Measurements from ENCODE around the gene POLR3B. TPM values are rescaled to one million over a fixed set of nuclear protein-coding genes. Genes with fewer than 3 reads are reported as not detected.

The POLR3B gene
- total RNA-seq, 1 donor from 2014 or later = 14.2 TPM

- Mint-ChIP-seq H3K27me3 (ENCODE audit: low read depth) (no peaks in the 10 kb centered on the region), H3K4me3 (no peak overlapping the region), H3K27ac (no peak overlapping the region), H3K36me3 (peaks cover 33% of the 10 kb centered on the region), H3K9me3 (no peaks in the 10 kb centered on the region), H3K4me1 (no peaks in the 10 kb centered on the region)
- DNase-seq (ENCODE audit: low spot score in 2 of 2, unreplicated experiment in 2 of 2) = no peak
- no peak for TF ChIP-seq CTCF (IDR thresholded peaks at IDR 0.05; ENCODE audit: unreplicated experiment)
These were observed 140.5 kb downstream of the POLR3B start for GRCh38 chr12:106498056-106498455.

DNA sequence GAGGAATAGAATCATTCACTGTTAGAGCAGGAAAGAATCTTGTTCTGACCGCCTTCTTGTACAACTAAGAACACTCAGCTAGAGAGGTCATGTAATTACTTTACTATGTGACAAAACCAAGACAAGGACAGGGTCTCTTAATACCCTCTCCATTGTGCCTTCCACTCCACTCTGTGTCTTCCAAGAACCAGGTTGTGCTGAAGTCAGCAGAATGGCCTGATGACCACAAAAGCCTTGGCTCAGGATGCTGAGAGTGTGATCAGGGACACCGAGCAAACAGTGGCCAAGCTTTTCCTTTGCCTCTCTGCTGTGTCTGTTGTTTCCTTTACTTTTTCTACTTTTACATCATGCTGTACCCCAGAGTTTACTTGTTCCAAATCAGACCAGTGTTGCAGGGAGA, 142.1 kb downstream of the POLR3B start:
- no peaks in the 10 kb centered on the region for H3K27me3 Mint-ChIP-seq (ENCODE audit: low read depth)
- H3K9me3 Mint-ChIP-seq = no peaks in the 10 kb centered on the region
- no peaks in the 10 kb centered on the region for H3K4me1 Mint-ChIP-seq
- H3K27ac Mint-ChIP-seq = no peak overlapping the region
- no peak for TF ChIP-seq CTCF (IDR thresholded peaks at IDR 0.05; ENCODE audit: unreplicated experiment)
- no peak overlapping the region for H3K4me3 Mint-ChIP-seq
- peaks cover 33% of the 10 kb centered on the region for H3K36me3 Mint-ChIP-seq
- DNase-seq (ENCODE audit: low spot score in 2 of 2, unreplicated experiment in 2 of 2) = no peak

DNA sequence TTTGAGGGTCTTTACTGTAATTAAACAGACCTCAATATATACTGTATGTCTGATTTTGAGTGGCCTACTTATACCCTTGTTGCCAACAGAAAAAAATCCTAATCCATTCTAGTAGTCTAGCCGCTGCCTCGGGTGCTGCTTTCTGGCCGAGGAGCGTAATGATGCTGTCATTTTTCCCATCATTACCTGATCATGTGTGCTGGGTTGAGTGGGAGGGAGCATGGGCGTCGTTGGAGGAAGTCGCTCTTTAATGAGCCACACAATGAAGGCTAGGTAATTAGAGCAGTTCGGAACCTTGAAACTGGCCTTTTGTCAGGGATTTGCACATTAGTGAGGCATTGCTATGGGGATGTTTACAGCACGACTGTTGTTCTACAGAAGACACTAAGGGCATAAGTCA, 149.1 kb downstream of the POLR3B start:
- Mint-ChIP-seq H3K4me3 (no peak overlapping the region), H3K36me3 (peaks cover 15% of the 10 kb centered on the region), H3K9me3 (no peaks in the 10 kb centered on the region), H3K27ac (no peak overlapping the region), H3K4me1 (no peaks in the 10 kb centered on the region), H3K27me3 (ENCODE audit: low read depth) (no peaks in the 10 kb centered on the region)
- DNase-seq (ENCODE audit: low spot score in 2 of 2, unreplicated experiment in 2 of 2) = no peak
- TF ChIP-seq CTCF (IDR thresholded peaks at IDR 0.05; ENCODE audit: unreplicated experiment) = no peak

GRCh38 chr12:106508966-106509365, 151.4 kb downstream of the POLR3B start:
- DNase-seq (ENCODE audit: low spot score in 2 of 2, unreplicated experiment in 2 of 2) = no peak
- Mint-ChIP-seq H3K36me3 (peaks cover 11% of the 10 kb centered on the region), H3K27me3 (ENCODE audit: low read depth) (no peaks in the 10 kb centered on the region), H3K4me1 (no peaks in the 10 kb centered on the region), H3K27ac (no peak overlapping the region), H3K9me3 (no peaks in the 10 kb centered on the region), H3K4me3 (no peak overlapping the region)
- no peak for TF ChIP-seq CTCF (IDR thresholded peaks at IDR 0.05; ENCODE audit: unreplicated experiment)

- no peak for TF ChIP-seq CTCF (IDR thresholded peaks at IDR 0.05; ENCODE audit: unreplicated experiment)
- peaks cover 9% of the 10 kb centered on the region for H3K36me3 Mint-ChIP-seq
- H3K27ac Mint-ChIP-seq = no peak overlapping the region
- no peak overlapping the region for H3K4me3 Mint-ChIP-seq
- DNase-seq (ENCODE audit: low spot score in 2 of 2, unreplicated experiment in 2 of 2) = no peak
- H3K4me1 Mint-ChIP-seq = no peaks in the 10 kb centered on the region
- H3K27me3 Mint-ChIP-seq (ENCODE audit: low read depth) = no peaks in the 10 kb centered on the region
- H3K9me3 Mint-ChIP-seq = no peaks in the 10 kb centered on the region
These were observed 153.8 kb downstream of the POLR3B start for GRCh38 chr12:106511365-106511764.

- Mint-ChIP-seq H3K36me3 (no peaks in the 10 kb centered on the region), H3K27ac (no peak overlapping the region), H3K27me3 (ENCODE audit: low read depth) (no peaks in the 10 kb centered on the region), H3K4me1 (peaks cover 7% of the 10 kb centered on the region), H3K4me3 (no peak overlapping the region), H3K9me3 (no peaks in the 10 kb centered on the region)
- no peak for DNase-seq (ENCODE audit: low spot score in 2 of 2, unreplicated experiment in 2 of 2)
- TF ChIP-seq CTCF (IDR thresholded peaks at IDR 0.05; ENCODE audit: unreplicated experiment) = no peak
These were observed 159.8 kb downstream of the POLR3B start for GRCh38 chr12:106517314-106517713.
